Stimulated activated memory B cell treated with anti-CD40 and anti-IgM and Interleukin-4, amounts not matched to agents 10 μg/mL and 1 μg/mL and 100 μg/mL, for 72 hours (primary cell): ENCODE data around the gene RAB34.

Source experiments
- ATAC-seq: fragments of 150-1000 bp; cut with Tn5 transposase; 2 replicates; pipeline ENCODE4 v1.10.0; 2021
- H3K27ac Mint-ChIP-seq: one replicate; pipeline ENCODE4 v1.8.0; 2022; ENCODE audit warnings: mild to moderate bottlenecking, mixed read lengths
- H3K27me3 Mint-ChIP-seq: one replicate; pipeline ENCODE4 v1.8.0; 2022; ENCODE audit warnings: mixed read lengths
- H3K36me3 Mint-ChIP-seq: one replicate; pipeline ENCODE4 v1.8.0; 2022; ENCODE audit warnings: mixed read lengths
- H3K4me1 Mint-ChIP-seq: one replicate; pipeline ENCODE4 v1.8.0; 2022; ENCODE audit warnings: mixed read lengths
- H3K4me3 Mint-ChIP-seq: one replicate; pipeline ENCODE4 v1.8.0; 2022; ENCODE audit warnings: mild to moderate bottlenecking, moderate library complexity, mixed read lengths
- H3K9me3 Mint-ChIP-seq: one replicate; pipeline ENCODE4 v1.8.0; 2022; ENCODE audit warnings: mixed read lengths

RAB34 gene

GRCh38 chr17:28698253-28698941 lies 19.3 kb downstream of the RAB34 start:
- Mint-ChIP-seq H3K27ac (no peak overlapping the region), H3K36me3 (peaks cover 79% of the 10 kb centered on the region), H3K4me3 (no peak overlapping the region), H3K9me3 (no peaks in the 10 kb centered on the region), H3K27me3 (no peaks in the 10 kb centered on the region), H3K4me1 (no peaks in the 10 kb centered on the region)
- no peak for ATAC-seq

GRCh38 chr17:28693869-28694268 lies 23.8 kb downstream of the RAB34 start:
- no peak for ATAC-seq
- H3K4me1 Mint-ChIP-seq, result no peaks in the 10 kb centered on the region
- peaks cover 72% of the 10 kb centered on the region for H3K36me3 Mint-ChIP-seq
- no peaks in the 10 kb centered on the region for H3K27me3 Mint-ChIP-seq
- no peak overlapping the region for H3K27ac Mint-ChIP-seq
- H3K4me3 Mint-ChIP-seq, result no peak overlapping the region
- H3K9me3 Mint-ChIP-seq, result no peaks in the 10 kb centered on the region

GRCh38 chr17:28689011-28689410 lies 28.7 kb downstream of the RAB34 start:
- no peak for ATAC-seq
- Mint-ChIP-seq H3K27ac (no peak overlapping the region), H3K36me3 (peaks cover 72% of the 10 kb centered on the region), H3K4me1 (no peaks in the 10 kb centered on the region), H3K27me3 (no peaks in the 10 kb centered on the region), H3K4me3 (no peak overlapping the region), H3K9me3 (no peaks in the 10 kb centered on the region)

GRCh38 chr17:28688481-28688880 lies 29.2 kb downstream of the RAB34 start:
- no peaks in the 10 kb centered on the region for H3K9me3 Mint-ChIP-seq
- H3K36me3 Mint-ChIP-seq, result peaks cover 71% of the 10 kb centered on the region
- no peak overlapping the region for H3K4me3 Mint-ChIP-seq
- ATAC-seq, result no peak
- no peak overlapping the region for H3K27ac Mint-ChIP-seq
- no peaks in the 10 kb centered on the region for H3K4me1 Mint-ChIP-seq
- no peaks in the 10 kb centered on the region for H3K27me3 Mint-ChIP-seq

GRCh38 chr17:28686296-28686695 lies 31.4 kb downstream of the RAB34 start:
- Mint-ChIP-seq H3K9me3 (no peaks in the 10 kb centered on the region), H3K27me3 (no peaks in the 10 kb centered on the region), H3K27ac (no peak overlapping the region), H3K4me1 (no peaks in the 10 kb centered on the region), H3K4me3 (no peak overlapping the region), H3K36me3 (peaks cover 88% of the 10 kb centered on the region)
- no peak for ATAC-seq

- no peaks in the 10 kb centered on the region for H3K9me3 Mint-ChIP-seq
- peaks cover 85% of the 10 kb centered on the region for H3K36me3 Mint-ChIP-seq
- H3K27ac Mint-ChIP-seq, result no peak overlapping the region
- H3K27me3 Mint-ChIP-seq, result no peaks in the 10 kb centered on the region
- ATAC-seq, result no peak
- H3K4me3 Mint-ChIP-seq, result no peak overlapping the region
- H3K4me1 Mint-ChIP-seq, result no peaks in the 10 kb centered on the region
Observed at GRCh38 chr17:28685366-28685765, 32.3 kb downstream of the RAB34 start.

- no peak for ATAC-seq
- H3K27me3 Mint-ChIP-seq, result no peaks in the 10 kb centered on the region
- H3K27ac Mint-ChIP-seq, result no peak overlapping the region
Observed at GRCh38 chr17:28684963-28685362, 32.7 kb downstream of the RAB34 start.

GRCh38 chr17:28682655-28683054 lies 35.0 kb downstream of the RAB34 start:
- H3K4me3 Mint-ChIP-seq, result no peak overlapping the region
- no peaks in the 10 kb centered on the region for H3K4me1 Mint-ChIP-seq
- H3K9me3 Mint-ChIP-seq, result no peaks in the 10 kb centered on the region
- no peaks in the 10 kb centered on the region for H3K27me3 Mint-ChIP-seq
- no peak overlapping the region for H3K27ac Mint-ChIP-seq
- no peak for ATAC-seq
- peaks cover 66% of the 10 kb centered on the region for H3K36me3 Mint-ChIP-seq

More at GRCh38 chr17:28684963-28685362, 32.7 kb downstream of the RAB34 start:
- H3K4me3 Mint-ChIP-seq, result no peak overlapping the region
- H3K9me3 Mint-ChIP-seq, result no peaks in the 10 kb centered on the region
- H3K36me3 Mint-ChIP-seq, result peaks cover 81% of the 10 kb centered on the region
- no peaks in the 10 kb centered on the region for H3K4me1 Mint-ChIP-seq

GRCh38 chr17:28675980-28676379 lies 41.7 kb downstream of the RAB34 start:
- H3K4me3 Mint-ChIP-seq, result no peak overlapping the region
- ATAC-seq, result no peak
- H3K27me3 Mint-ChIP-seq, result no peaks in the 10 kb centered on the region
- no peaks in the 10 kb centered on the region for H3K4me1 Mint-ChIP-seq
- peaks cover 60% of the 10 kb centered on the region for H3K36me3 Mint-ChIP-seq
- no peak overlapping the region for H3K27ac Mint-ChIP-seq
- H3K9me3 Mint-ChIP-seq, result no peaks in the 10 kb centered on the region

- Mint-ChIP-seq H3K9me3 (no peaks in the 10 kb centered on the region), H3K27me3 (no peaks in the 10 kb centered on the region), H3K4me1 (no peaks in the 10 kb centered on the region), H3K27ac (no peak overlapping the region), H3K36me3 (peaks cover 59% of the 10 kb centered on the region), H3K4me3 (no peak overlapping the region)
- ATAC-seq, result no peak
Observed at GRCh38 chr17:28675490-28675889, 42.2 kb downstream of the RAB34 start.

- H3K27ac Mint-ChIP-seq, result no peak overlapping the region
- peaks cover 23% of the 10 kb centered on the region for H3K4me1 Mint-ChIP-seq
- no peaks in the 10 kb centered on the region for H3K9me3 Mint-ChIP-seq
- no peak for ATAC-seq
- H3K36me3 Mint-ChIP-seq, result peaks cover 53% of the 10 kb centered on the region
- no peak overlapping the region for H3K4me3 Mint-ChIP-seq
- H3K27me3 Mint-ChIP-seq, result no peaks in the 10 kb centered on the region
Observed at GRCh38 chr17:28669918-28670317, 47.8 kb downstream of the RAB34 start.

GRCh38 chr17:28667870-28668269 lies 49.8 kb downstream of the RAB34 start:
- ATAC-seq, result no peak
- peaks cover 43% of the 10 kb centered on the region for H3K36me3 Mint-ChIP-seq
- H3K4me3 Mint-ChIP-seq, result no peak overlapping the region
- no peaks in the 10 kb centered on the region for H3K27me3 Mint-ChIP-seq
- H3K4me1 Mint-ChIP-seq, result peaks cover 44% of the 10 kb centered on the region
- no peak overlapping the region for H3K27ac Mint-ChIP-seq
- no peaks in the 10 kb centered on the region for H3K9me3 Mint-ChIP-seq

- H3K27ac Mint-ChIP-seq, result no peak overlapping the region
- H3K4me1 Mint-ChIP-seq, result peaks cover 49% of the 10 kb centered on the region
- peaks cover 31% of the 10 kb centered on the region for H3K36me3 Mint-ChIP-seq
Observed at GRCh38 chr17:28665994-28666393, 51.7 kb downstream of the RAB34 start.

More at GRCh38 chr17:28665994-28666393, 51.7 kb downstream of the RAB34 start:
- Mint-ChIP-seq H3K9me3 (no peaks in the 10 kb centered on the region), H3K4me3 (no peak overlapping the region), H3K27me3 (no peaks in the 10 kb centered on the region)
- no peak for ATAC-seq
